Measurements from ENCODE around the gene ENAH.
"Not testable (repeated sequence)": the region's sequence is repeated elsewhere in the genome, so short reads cannot be mapped to it uniquely, and the experiment has no call there.

ENAH gene

DNA sequence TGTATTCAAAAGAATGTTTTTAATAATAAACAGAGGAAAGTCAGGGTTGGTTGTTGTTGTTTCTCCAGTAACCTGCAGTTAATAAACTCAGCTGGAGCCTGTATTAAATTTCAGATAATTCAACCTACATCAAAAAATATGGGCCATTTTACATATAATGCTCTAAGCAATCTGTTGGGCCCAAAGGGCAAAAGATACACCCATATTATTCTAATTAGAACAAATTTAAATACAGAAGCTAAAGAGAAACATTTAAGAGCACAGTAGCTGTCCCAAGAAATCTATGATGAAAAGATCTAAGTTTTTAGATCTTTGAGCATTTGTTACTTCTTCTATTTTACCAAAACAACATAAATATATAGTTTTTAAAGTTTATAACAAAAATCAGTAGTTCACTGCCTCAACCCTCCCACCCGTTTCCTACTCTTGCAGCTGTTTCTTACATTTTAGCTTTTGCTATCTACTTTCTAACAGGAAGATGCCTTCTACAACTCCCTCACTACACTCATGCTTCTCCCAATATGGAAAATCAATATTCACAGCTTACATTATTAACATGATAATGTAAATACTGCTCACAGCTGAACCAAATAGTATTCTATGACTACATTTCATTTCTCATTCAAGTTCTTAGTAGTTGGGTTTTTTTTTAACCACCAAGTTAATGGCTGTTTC lies 130.2 kb downstream of the ENAH start:
- no peak for DNase-seq

GRCh38 chr1:225520587-225521227 lies 132.2 kb downstream of the ENAH start:
- DNase-seq = no peak

- no peak for DNase-seq
Observed at GRCh38 chr1:225519166-225519863, 133.6 kb downstream of the ENAH start.

- DNase-seq = no peak
Observed at GRCh38 chr1:225517697-225518096, 135.2 kb downstream of the ENAH start.

DNA sequence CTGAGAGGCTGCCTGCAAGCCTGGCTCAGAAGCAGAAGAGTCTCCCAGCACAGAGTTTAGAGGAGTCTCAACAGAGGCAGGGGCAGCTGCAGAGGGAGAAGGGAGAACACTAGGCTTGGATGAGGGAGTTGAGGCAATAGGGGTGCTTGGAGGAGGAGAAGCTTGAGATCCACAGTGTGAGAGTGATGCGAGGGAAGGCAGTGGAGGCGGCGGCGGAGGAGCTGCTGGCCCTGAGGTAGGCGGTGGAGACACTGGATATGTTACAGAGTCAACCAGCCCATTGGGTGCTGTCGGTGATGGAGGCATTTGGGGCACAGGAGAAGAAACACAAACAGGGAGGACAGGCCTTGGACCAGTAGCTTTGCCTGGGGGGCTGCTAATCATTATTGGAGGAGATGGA lies 135.7 kb downstream of the ENAH start:
- no peak for DNase-seq

DNA sequence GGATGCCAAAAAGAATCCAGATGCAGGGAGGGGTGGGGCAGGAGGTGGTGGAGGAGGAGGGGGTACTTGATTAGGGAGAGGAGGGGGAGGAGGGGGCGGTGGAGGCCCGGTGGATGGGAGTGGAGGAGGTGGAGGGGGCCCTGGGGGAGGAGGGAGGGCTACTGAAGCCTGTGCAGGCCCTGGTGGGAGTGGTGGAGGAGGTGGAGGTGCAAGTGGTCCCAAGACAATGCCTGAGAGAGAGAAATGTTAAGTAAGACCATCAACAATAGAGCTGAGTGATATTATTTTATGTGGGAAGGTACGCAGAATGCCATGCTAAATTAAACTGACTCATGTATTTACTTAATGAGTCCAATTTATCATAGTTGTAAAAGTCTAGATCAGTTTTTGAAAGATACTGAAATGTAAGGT lies 138.2 kb downstream of the ENAH start:
- DNase-seq = no peak

DNA sequence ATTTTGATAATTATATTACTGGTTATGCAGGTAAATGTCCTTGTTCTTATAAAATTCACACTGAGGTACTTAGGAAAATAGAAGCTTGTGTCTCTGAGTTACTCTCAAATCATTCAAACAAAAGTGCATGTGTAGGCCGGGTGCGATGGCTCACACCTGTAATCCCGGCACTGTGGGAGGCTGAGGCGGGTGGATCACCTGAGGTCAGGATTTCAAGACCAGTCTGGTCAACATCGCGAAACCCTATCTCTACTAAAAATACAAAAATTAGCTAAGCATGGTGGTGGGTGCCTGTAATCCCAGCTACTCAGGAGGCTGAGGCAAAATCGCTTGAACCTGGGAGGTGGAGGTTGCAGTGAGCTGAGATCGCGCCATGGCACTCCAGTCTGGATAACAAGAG lies 139.3 kb downstream of the ENAH start:
- not testable (repeated sequence) for DNase-seq

- no peak for DNase-seq
Observed at GRCh38 chr1:225511828-225512381, 141.0 kb downstream of the ENAH start.

DNA sequence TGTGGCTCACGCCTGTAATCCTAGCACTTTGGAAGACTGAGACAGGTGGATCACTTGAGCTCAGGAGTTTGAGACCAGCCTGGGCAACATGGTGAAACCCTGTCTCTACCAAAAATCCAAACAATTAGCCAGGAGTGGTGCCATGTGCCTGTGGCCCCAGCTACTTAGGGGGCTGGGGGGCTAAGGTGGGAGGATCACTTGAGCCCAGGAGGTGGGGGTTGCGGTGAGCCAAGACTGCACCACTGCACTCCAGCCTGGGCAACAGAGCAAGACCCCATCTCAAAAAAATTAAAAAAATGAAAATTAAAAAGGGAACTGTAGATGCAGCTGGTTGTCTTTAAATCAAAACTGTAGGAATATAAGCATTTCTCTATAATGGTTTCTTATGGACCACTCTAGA lies 142.2 kb downstream of the ENAH start:
- DNase-seq = not testable (repeated sequence)

DNA sequence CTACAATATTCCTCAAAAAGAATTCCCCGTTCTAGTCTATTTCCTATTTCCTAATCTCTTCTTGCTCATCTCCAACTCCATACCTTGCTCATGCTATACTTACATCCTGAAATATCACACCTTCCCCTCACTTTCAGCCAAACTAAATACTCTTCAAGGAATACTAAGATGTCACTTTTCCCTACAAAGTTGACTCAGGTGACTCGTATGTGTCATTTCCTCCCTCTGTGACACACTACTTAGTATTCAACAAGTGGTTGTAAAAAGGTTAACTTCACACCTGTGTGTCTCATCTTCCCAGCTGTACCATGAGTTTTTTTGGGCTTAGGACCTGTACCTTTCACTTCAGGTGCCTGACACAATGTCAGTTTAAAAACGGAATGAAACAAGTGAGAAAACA lies 143.2 kb downstream of the ENAH start:
- no peak for DNase-seq

GRCh38 chr1:225509376-225509707 lies 143.6 kb downstream of the ENAH start:
- DNase-seq = no peak

DNA sequence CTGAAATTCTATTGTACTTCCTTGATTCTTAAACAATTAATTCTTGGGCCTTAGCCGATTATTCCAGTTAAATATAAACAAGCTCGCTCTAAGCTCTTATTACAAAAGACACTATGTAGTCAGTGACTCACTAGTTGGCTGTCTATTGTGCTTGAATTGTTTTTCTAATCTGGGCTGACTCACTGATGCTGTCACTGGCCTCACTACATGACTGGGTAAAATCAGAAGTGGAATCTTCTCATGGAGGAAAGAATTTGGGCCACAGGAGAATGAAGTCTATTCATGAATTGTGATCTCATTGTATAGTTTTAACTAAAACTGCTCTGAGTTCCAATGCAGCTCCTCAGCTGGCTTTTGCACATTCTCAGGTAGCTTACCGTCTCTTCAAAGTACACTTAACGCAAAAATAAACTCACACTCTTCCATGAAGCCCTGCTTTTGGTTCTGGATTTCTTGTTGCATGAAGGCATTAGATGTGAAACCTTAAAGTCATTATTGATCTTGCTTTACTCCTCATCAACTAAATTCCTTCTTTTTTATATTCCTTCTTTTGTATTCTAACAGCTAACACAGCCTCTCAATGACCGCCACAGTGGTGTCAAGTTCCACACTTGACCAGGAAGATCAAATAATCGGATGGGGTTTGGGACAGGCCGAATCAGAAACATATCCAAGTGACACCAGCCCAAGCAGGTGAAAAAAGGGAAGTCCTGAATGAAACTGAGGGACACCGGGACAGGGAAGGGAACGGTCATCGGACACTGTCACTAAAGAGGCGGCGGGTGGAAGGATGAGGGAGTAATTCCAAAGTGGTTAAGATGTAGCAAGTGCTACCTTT lies 144.2 kb downstream of the ENAH start:
- DNase-seq = no peak

GRCh38 chr1:225506727-225507126 lies 146.2 kb downstream of the ENAH start:
- no peak for DNase-seq

DNA sequence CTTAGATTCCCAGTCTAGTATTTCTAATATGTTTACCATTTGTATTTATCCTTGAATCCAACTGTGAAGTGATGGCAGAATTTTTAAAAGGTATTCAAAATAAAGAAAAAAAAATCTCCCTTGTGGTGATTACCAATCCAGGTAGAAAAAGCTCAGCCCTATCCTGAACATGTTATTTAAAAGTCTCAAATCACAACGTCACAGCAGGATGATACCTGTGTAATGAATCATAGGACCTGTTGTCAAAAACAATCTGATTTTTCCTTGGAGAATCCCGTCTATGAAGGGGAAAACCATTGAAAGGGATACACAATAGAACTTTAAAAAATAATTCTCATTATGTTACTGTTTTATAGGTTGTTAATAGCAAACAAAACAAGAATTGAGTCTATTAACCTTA lies 148.1 kb downstream of the ENAH start:
- DNase-seq = no peak

GRCh38 chr1:225500624-225501192 lies 152.2 kb downstream of the ENAH start:
- no peak for DNase-seq

GRCh38 chr1:225498549-225499136 lies 154.3 kb downstream of the ENAH start:
- DNase-seq = no peak

DNA sequence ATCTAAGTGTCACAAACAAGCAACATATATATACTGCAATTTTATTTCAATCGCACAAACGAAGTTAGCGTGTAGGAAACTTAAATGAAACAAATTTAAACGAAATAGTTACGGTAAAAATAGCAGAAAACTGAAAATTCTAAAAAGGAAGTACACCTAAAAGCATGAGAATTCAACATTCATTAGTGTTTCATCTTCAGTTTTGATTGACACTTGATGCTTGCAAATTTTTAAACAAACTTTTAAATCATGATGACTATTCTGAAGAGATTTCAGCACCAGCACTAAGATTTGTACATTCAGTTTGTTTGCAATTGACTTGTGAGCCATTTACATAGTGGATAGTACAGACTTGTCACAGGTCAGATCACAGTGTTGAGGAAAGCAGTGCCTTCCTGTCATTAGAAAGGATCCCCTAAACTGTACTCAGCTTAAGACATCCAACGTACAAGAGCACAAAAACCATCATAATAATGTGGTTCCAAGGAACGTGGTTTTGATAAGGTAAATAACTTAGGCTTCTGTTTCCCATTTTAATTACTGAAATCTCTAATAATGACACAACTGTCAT lies 158.0 kb downstream of the ENAH start:
- DNase-seq = no peak

GRCh38 chr1:225493591-225494246 lies 159.2 kb downstream of the ENAH start:
- DNase-seq = no peak

GRCh38 chr1:225488676-225489075 lies 164.2 kb downstream of the ENAH start:
- DNase-seq = no peak

DNA sequence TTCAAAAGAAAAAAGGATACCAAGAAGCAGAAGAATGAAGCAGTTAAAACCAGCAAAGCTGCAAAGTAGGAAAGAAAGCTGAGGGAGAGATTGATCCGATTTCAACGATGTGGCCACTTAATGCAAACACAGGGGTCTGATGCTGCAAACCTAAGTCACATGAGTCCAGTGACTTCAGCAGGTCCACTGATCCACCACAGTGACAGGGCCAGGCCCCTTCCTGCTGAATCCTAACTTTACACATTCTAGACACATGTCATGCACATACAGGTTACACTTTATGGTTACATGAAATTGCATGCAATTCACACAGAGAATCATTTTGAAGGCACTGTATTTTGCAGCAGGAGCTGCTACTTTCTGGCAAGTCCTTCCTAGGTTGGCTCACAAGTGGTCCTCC lies 166.1 kb downstream of the ENAH start:
- DNase-seq = no peak

- no peak for DNase-seq
Observed at GRCh38 chr1:225485991-225486530, 166.9 kb downstream of the ENAH start.
